ENCODE measurements around the gene USO1. TPM values are rescaled to one million over a fixed set of nuclear protein-coding genes. Genes with fewer than 3 reads are reported as not detected.

The USO1 gene
- total RNA-seq, 3 donors from 2014 or later (not counting 1 experiment from before 2014, with no cell fraction given): 29.7 to 38.4 (median 32.2) TPM

DNA sequence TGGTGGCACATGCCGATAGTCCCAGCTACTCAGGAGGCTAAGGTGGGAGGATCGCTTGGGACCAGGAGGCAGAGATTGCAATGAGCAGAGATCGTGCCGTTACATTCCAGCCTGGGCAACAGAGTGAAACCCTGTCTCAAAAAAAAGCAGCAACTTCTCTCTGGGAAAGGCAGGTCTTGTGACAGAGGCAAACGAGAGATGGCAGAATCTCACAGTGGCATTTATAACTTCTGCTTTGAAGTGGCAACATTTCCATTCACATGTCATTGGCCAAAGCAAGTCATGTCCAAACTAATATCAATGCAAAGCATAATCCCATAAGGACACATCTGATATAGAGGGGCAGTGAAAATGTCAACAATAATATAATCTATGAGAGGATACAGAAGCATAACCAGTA, 98.0 kb downstream of the USO1 start:
- Mint-ChIP-seq H3K4me1 (no peaks in the 10 kb centered on the region), H3K27me3 (ENCODE audit: low read depth in 2 of 2) (no peaks in the 10 kb centered on the region), H3K4me3 (no peak overlapping the region), H3K36me3 (no peaks in the 10 kb centered on the region), H3K9me3 (no peaks in the 10 kb centered on the region), H3K27ac (no peak overlapping the region)
- intact Hi-C loops (cut with micrococcal nuclease): no loop called here
- H3K4me1 ChIP-seq (ENCODE audit: control insufficient read depth, insufficient read depth, low read length): no peaks in the 10 kb centered on the region
- ATAC-seq (no peak), DNase-seq (no peak)
- H3K27ac ChIP-seq (ENCODE audit: low read length): no peak overlapping the region
- H3K27me3 ChIP-seq (ENCODE audit: control insufficient read depth, insufficient read depth, low read length): no peaks in the 10 kb centered on the region
- no peaks in the 10 kb centered on the region for H3K9me3 ChIP-seq (ENCODE audit: control insufficient read depth, insufficient read depth, low read length)
- WGBS (ENCODE audit: insufficient coverage): 91% methylated on average over 5 of the region's 5 CpGs
- TF ChIP-seq, protein P1, sequence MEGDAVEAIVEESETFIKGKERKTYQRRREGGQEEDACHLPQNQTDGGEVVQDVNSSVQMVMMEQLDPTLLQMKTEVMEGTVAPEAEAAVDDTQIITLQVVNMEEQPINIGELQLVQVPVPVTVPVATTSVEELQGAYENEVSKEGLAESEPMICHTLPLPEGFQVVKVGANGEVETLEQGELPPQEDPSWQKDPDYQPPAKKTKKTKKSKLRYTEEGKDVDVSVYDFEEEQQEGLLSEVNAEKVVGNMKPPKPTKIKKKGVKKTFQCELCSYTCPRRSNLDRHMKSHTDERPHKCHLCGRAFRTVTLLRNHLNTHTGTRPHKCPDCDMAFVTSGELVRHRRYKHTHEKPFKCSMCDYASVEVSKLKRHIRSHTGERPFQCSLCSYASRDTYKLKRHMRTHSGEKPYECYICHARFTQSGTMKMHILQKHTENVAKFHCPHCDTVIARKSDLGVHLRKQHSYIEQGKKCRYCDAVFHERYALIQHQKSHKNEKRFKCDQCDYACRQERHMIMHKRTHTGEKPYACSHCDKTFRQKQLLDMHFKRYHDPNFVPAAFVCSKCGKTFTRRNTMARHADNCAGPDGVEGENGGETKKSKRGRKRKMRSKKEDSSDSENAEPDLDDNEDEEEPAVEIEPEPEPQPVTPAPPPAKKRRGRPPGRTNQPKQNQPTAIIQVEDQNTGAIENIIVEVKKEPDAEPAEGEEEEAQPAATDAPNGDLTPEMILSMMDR (IDR thresholded peaks at IDR 0.05): no peak
- H3K4me3 ChIP-seq (ENCODE audit: low read length): no peak overlapping the region
- H3K36me3 ChIP-seq (ENCODE audit: control insufficient read depth, insufficient read depth, low read length): no peaks in the 10 kb centered on the region

DNA sequence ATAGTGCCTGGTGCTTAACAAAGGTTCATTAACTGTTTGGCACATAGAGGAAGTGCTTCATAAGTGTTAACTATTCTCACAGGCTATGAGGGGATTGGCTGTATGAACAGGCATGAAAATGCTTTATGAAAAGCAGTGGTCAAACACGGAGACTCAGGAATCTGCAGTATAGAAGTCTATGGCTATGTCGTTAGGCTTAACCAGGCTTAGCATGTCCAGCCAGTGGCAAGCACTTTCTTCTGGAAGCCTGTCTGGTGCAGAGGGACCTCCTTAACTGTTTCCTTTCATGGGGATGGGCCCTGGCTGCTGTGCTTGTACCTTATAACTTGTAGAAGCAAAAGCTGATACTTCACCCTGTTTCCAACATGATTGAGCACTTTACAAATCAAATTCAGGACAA, 99.4 kb downstream of the USO1 start:
- H3K27me3 ChIP-seq (ENCODE audit: control insufficient read depth, insufficient read depth, low read length): no peaks in the 10 kb centered on the region
- H3K27ac Mint-ChIP-seq: no peak overlapping the region
- no peaks in the 10 kb centered on the region for H3K4me1 ChIP-seq (ENCODE audit: control insufficient read depth, insufficient read depth, low read length)
- TF ChIP-seq, protein P1 (IDR thresholded peaks at IDR 0.05): no peak
- no peak overlapping the region for H3K4me3 ChIP-seq (ENCODE audit: low read length)
- no peaks in the 10 kb centered on the region for H3K27me3 Mint-ChIP-seq (ENCODE audit: low read depth in 2 of 2)
- intact Hi-C loops (cut with micrococcal nuclease): no loop called here
- H3K9me3 ChIP-seq (ENCODE audit: control insufficient read depth, insufficient read depth, low read length): no peaks in the 10 kb centered on the region
- H3K36me3 ChIP-seq (ENCODE audit: control insufficient read depth, insufficient read depth, low read length): no peaks in the 10 kb centered on the region
- 52% methylated on average over 2 of the region's 2 CpGs for WGBS (ENCODE audit: insufficient coverage)
- DNase-seq (no peak), ATAC-seq (no peak)
- no peak overlapping the region for H3K27ac ChIP-seq (ENCODE audit: low read length)
- no peaks in the 10 kb centered on the region for H3K4me1 Mint-ChIP-seq
- H3K4me3 Mint-ChIP-seq: no peak overlapping the region
- H3K36me3 Mint-ChIP-seq: no peaks in the 10 kb centered on the region
- no peaks in the 10 kb centered on the region for H3K9me3 Mint-ChIP-seq

DNA sequence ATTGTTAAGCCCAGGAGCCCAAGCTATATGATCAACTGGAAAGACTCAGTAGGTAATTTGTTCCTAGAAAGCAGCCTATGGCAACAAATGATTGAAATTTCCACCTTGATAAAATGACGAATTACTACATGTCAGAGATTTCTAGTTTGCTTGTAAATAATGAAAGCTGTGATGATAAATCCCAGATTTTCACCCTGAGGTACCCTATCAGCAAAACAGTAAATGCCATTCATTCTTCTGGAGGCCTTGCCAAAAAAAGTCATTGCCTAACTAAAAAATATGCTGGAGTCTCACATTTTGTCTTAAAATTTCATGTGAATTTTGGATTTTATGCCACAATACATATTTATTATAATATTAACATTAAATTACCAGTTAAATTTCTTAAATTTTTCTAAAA, 106.5 kb downstream of the USO1 start:
- Mint-ChIP-seq H3K27me3 (ENCODE audit: low read depth in 2 of 2) (no peaks in the 10 kb centered on the region), H3K36me3 (no peaks in the 10 kb centered on the region), H3K27ac (no peak overlapping the region), H3K4me1 (no peaks in the 10 kb centered on the region), H3K9me3 (no peaks in the 10 kb centered on the region), H3K4me3 (no peak overlapping the region)
- 78% methylated on average over 1 of the region's 1 CpG for WGBS (ENCODE audit: insufficient coverage)
- Histone ChIP-seq H3K9me3 (ENCODE audit: control insufficient read depth, insufficient read depth, low read length) (no peaks in the 10 kb centered on the region), H3K27me3 (ENCODE audit: control insufficient read depth, insufficient read depth, low read length) (no peaks in the 10 kb centered on the region), H3K4me1 (ENCODE audit: control insufficient read depth, insufficient read depth, low read length) (no peaks in the 10 kb centered on the region), H3K27ac (ENCODE audit: low read length) (no peak overlapping the region), H3K36me3 (ENCODE audit: control insufficient read depth, insufficient read depth, low read length) (no peaks in the 10 kb centered on the region), H3K4me3 (ENCODE audit: low read length) (no peak overlapping the region)
- TF ChIP-seq, protein P1 (IDR thresholded peaks at IDR 0.05): no peak
- intact Hi-C loops (cut with micrococcal nuclease): no loop called here
- ATAC-seq (no peak), DNase-seq (no peak)

DNA sequence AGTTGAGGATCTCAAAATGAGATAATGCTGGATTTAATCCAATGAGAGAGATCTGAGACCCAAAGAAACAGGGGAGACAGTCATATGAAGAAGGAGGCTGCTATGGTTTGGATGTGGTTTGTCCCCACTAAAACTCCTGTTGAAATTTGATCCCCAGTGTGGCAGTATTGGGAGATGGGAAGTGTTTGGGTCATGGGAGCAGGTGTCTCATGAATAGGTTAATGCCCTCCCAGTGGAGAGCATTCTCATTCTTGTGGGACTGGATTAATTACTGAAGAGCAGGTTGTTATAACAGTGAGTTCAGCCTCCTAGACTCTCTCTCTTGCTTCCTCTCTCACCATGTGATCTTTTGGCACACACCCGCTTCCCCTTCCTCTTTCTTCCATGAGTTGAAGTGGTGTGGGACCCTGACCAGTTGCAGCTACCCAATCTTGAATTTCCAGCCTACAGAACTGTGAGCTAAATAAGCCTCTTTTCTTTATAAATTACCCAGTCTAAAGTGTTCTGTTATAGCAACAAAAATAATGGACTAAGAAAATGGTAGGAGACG, 107.6 kb downstream of the USO1 start:
- Histone ChIP-seq H3K27me3 (ENCODE audit: control insufficient read depth, insufficient read depth, low read length) (no peaks in the 10 kb centered on the region), H3K9me3 (ENCODE audit: control insufficient read depth, insufficient read depth, low read length) (no peaks in the 10 kb centered on the region), H3K36me3 (ENCODE audit: control insufficient read depth, insufficient read depth, low read length) (no peaks in the 10 kb centered on the region), H3K27ac (ENCODE audit: low read length) (no peak overlapping the region), H3K4me3 (ENCODE audit: low read length) (no peak overlapping the region), H3K4me1 (ENCODE audit: control insufficient read depth, insufficient read depth, low read length) (no peaks in the 10 kb centered on the region)
- no peaks in the 10 kb centered on the region for H3K4me1 Mint-ChIP-seq
- no peaks in the 10 kb centered on the region for H3K9me3 Mint-ChIP-seq
- H3K27ac Mint-ChIP-seq: no peak overlapping the region
- no peaks in the 10 kb centered on the region for H3K27me3 Mint-ChIP-seq (ENCODE audit: low read depth in 2 of 2)
- 56% methylated on average over 2 of the region's 2 CpGs for WGBS (ENCODE audit: insufficient coverage)
- H3K4me3 Mint-ChIP-seq: no peak overlapping the region
- TF ChIP-seq, protein P1 (IDR thresholded peaks at IDR 0.05): no peak
- intact Hi-C loops (cut with micrococcal nuclease): no loop called here
- H3K36me3 Mint-ChIP-seq: no peaks in the 10 kb centered on the region
- ATAC-seq: no peak
- no peak for DNase-seq

Data from natural killer cell (primary cell).